GM06990 (cell line): Measurements from ENCODE around the gene KMT2E.

Experiments used
- DNase-seq: peaks from one replicate; pipeline ENCODE4 v3.0.0-alpha.2; 2011; ENCODE audit not compliant: insufficient read length; ENCODE audit errors: extremely low read depth
- H3K27me3 ChIP-seq: replicated peaks from 2 replicates; pipeline ENCODE4 v1.6.0; 2011; ENCODE audit warnings: low read length; ENCODE audit not compliant: control insufficient read depth, insufficient read depth
- H3K36me3 ChIP-seq: 2 replicates; pipeline ENCODE4 v1.5.1; 2011; ENCODE audit warnings: low read length; ENCODE audit not compliant: control insufficient read depth, insufficient read depth
- H3K4me3 ChIP-seq: replicated peaks from 2 replicates; pipeline ENCODE4 v1.5.1; 2011; ENCODE audit warnings: low read depth, mild to moderate bottlenecking, control low read depth, low read length
- CTCF ChIP-seq: IDR thresholded peaks from 2 replicates; pipeline ENCODE4 v1.5.1; 2011; ENCODE audit warnings: low read length, control low read depth, mild to moderate bottlenecking, inconsistent platforms; ENCODE audit not compliant: insufficient read depth, poor library complexity, severe bottlenecking

Gene KMT2E

GRCh38 chr7:105057472-105057871 lies 43.5 kb downstream of the KMT2E start:
- Histone ChIP-seq H3K27me3 (no peaks in the 10 kb centered on the region), H3K4me3 (no peak overlapping the region), H3K36me3 (peaks cover 6% of the 10 kb centered on the region)
- no peak for TF ChIP-seq CTCF
- no peak for DNase-seq

- H3K4me3 ChIP-seq, result no peak overlapping the region
- DNase-seq, result no peak
- H3K36me3 ChIP-seq, result peaks cover 6% of the 10 kb centered on the region
- H3K27me3 ChIP-seq, result no peaks in the 10 kb centered on the region
- no peak for TF ChIP-seq CTCF
These were observed 46.4 kb downstream of the KMT2E start for GRCh38 chr7:105060437-105060836.

DNA sequence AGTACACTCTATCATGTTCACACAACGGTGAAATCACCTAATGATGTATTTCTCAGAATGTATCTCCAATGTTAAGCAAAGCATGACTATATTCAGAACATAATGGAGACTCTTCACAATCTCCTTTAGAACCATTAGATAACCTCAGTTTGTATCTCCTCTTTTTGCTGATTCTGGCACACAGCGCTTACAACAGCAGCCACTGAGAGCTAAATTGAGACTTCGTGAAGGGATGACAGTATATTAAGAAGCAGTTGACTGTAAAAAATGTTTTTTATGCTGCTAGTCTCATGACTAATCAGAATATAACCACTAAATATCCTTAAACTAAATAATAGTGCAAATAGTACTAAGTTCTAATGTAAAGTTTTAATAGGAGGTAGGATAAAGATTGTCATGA lies 46.9 kb downstream of the KMT2E start:
- TF ChIP-seq CTCF, result no peak
- no peak overlapping the region for H3K4me3 ChIP-seq
- no peaks in the 10 kb centered on the region for H3K27me3 ChIP-seq
- no peak for DNase-seq
- peaks cover 6% of the 10 kb centered on the region for H3K36me3 ChIP-seq

- DNase-seq, result no peak
- no peak overlapping the region for H3K4me3 ChIP-seq
- peaks cover 11% of the 10 kb centered on the region for H3K36me3 ChIP-seq
- no peak for TF ChIP-seq CTCF
- no peaks in the 10 kb centered on the region for H3K27me3 ChIP-seq
These were observed 51.1 kb downstream of the KMT2E start for GRCh38 chr7:105065104-105065503.

DNA sequence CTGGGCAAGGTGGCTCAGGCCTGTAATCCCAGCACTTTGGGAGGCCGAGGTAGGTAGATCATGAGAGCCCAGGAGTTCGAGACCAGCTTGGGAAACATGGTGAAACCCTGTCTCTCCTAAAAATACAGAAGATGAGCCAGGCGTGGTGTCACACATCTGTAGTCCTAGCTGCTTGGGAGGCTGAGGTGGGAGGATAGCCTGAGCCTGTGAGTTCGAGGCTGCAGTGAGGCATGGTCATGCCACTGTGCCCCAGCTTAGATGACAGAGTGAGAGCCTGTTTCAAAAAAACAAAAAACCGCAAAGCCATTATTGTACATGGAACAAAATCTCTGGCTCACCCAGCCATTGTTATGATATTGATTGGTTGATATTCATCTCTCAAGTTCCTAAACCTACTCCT lies 53.7 kb downstream of the KMT2E start:
- H3K36me3 ChIP-seq, result peaks cover 9% of the 10 kb centered on the region

More for the DNA sequence above, 53.7 kb downstream of the KMT2E start:
- no peak overlapping the region for H3K4me3 ChIP-seq
- no peaks in the 10 kb centered on the region for H3K27me3 ChIP-seq
- no peak for DNase-seq
- no peak for TF ChIP-seq CTCF
